Heart left ventricle (tissue), 16 donors: Measurements from ENCODE around the gene VWA1. TPM values are rescaled to one million over a fixed set of nuclear protein-coding genes. Genes with fewer than 3 reads are reported as not detected.
"Not testable (repeated sequence)": the region's sequence is repeated elsewhere in the genome, so short reads cannot be mapped to it uniquely, and the experiment has no call there.

Experiments used
- ATAC-seq, 4 donors: fragments of 200-7000 bp; cut with Tn5 transposase; one replicate each; pipeline ENCODE4 v1.9.1; 2020 to 2022; ENCODE audit warnings: moderate library complexity in 4 of 4, mild to moderate bottlenecking in 3 of 4, moderate number of reproducible peaks in 1 of 4
- DNase-seq, 5 donors: peaks; one replicate each; pipeline ENCODE4 v3.0.0-alpha.2; 2020
- H3K27ac ChIP-seq, 12 donors: fragments of 200-600 bp; sonication (generic) in 4 of 12; one replicate each; pipeline versions ENCODE4 v1.5.0 to v1.8.0; 2016 to 2022; ENCODE audit warnings: mild to moderate bottlenecking in 2 of 12
- H3K27me3 ChIP-seq, 9 donors: fragments of 200-600 bp; sonication (generic) in 2 of 9; one replicate each; pipeline versions ENCODE4 v1.5.1 to v1.8.0; 2016 to 2022; ENCODE audit warnings: mild to moderate bottlenecking in 3 of 9
- H3K36me3 ChIP-seq, 9 donors: fragments of 200-600 bp; sonication (generic) in 2 of 9; one replicate each; pipeline versions ENCODE4 v1.5.0 to v1.8.0; 2018 to 2022; ENCODE audit warnings: mild to moderate bottlenecking in 2 of 9
- H3K4me1 ChIP-seq, 12 donors: fragments of 200-600 bp; sonication (generic) in 4 of 12; one replicate each; pipeline versions ENCODE4 v1.5.0 to v1.8.0; 2016 to 2022; ENCODE audit warnings: mild to moderate bottlenecking in 3 of 12
- H3K4me3 ChIP-seq, 12 donors: fragments of 200-600 bp; sonication (generic) in 4 of 12; one replicate each; pipeline versions ENCODE4 v1.5.0 to v1.8.0; 2017 to 2022; ENCODE audit warnings: mild to moderate bottlenecking in 9 of 12, moderate library complexity in 4 of 12
- H3K9me3 ChIP-seq, 12 donors: fragments of 200-600 bp; sonication (generic) in 4 of 12; one replicate each; pipeline versions ENCODE4 v1.5.0 to v1.8.0; 2016 to 2022; ENCODE audit warnings: mild to moderate bottlenecking in 1 of 12
- POLR2A ChIP-seq, 2 donors: fragments of 450-650 bp; IDR thresholded peaks; one replicate each; pipeline ENCODE4 v1.6.1; 2017; ENCODE audit warnings: antibody characterized with exemption in 2 of 2, mild to moderate bottlenecking in 2 of 2, moderate library complexity in 2 of 2
- WGBS, 4 donors: extraction: QIAGEN DNeasy Blood & Tissue Kit in 2 of 4; methylation state at CpG; one replicate each; pipeline versions ENCODE4 v1.1.5 to v1.1.7; 2013 to 2018; 5-methylcytosine and 5-hydroxymethylcytosine counted together
- intact Hi-C, 10 donors: fragments of 100-400 bp; cut with DNase I; formaldehyde crosslinking; loops; one replicate each; pipeline versions ENCODE4 v1.11.1 to v1.14.2; 2022
- polyA plus RNA-seq, 2 donors: library from polyadenylated mRNA; stranded (reverse); fragments of 200-250 nt; gene quantifications; one replicate each; pipeline ENCODE4 v1.2.3, GENCODE V29; 2013
- total RNA-seq, 9 donors: library from RNA; depleted of rRNA in 2 of 9; stranded (reverse); fragments of >200 nt in 2 of 9; fragmentation: NEBNext Ultra II Directional in 3 of 9; extraction: Animal tissue kit (Norgen Biotek cat#: 25700) in 3 of 9; gene quantifications; one replicate each; pipeline versions ENCODE4 v1.1.0 to v1.2.4, GENCODE V29; 2016 to 2023
- TF ChIP-seq, protein P1 (sequence below), 12 donors: fragments of 200-600 bp; sonication (generic) in 4 of 12; IDR thresholded peaks; one replicate each; pipeline versions ENCODE4 v1.5.0 to v1.8.0; 2018 to 2022; ENCODE audit warnings: antibody characterized with exemption in 12 of 12, mild to moderate bottlenecking in 5 of 12
- donor health status: ischemic (EF 13 %, LVEDD 7.1; RV severe dilation, severe dysfunction).
- donor health status: healthy with polysubstance abuse.
- donor health status: DM: no; HTN: yes; CAD: no.
- donor health status: DM: no; HTN: no; CAD: no.
- donor health status: ischemic (EF 25% LVEDD 6.9; RV normal size, moderate dysfunction).
- donor health status: ischemic (EF 25% LVEDD 5.7; RV mildly dilated, moderate dysfunction).
- donor health status: healthy.
- donor health status: DM: yes; HTN: yes; CAD: no.
- donor health status: ischemic (EF 35%, LVEDD 5.7; RV mildly dilated, moderate dysfunction).
- donor health status: nonischemic (EF 11% LVEDD 7.7; RV severe dilation, severe dysfunction).
- donor health status: DM: yes; HTN: yes; CAD: no.
- donor health status: PGD.
- donor health status: ischemic (EF 29% LVEDD 5.4; RV normal size, mild dysfunction).
- donor health status: nonischemic (EF 23%, LVEDD 6.1; RV moderate dilation, normal function).

The VWA1 gene
- total and polyA plus RNA-seq, 11 donors, result 7.0 to 49.5 (median 14.8) TPM

DNA sequence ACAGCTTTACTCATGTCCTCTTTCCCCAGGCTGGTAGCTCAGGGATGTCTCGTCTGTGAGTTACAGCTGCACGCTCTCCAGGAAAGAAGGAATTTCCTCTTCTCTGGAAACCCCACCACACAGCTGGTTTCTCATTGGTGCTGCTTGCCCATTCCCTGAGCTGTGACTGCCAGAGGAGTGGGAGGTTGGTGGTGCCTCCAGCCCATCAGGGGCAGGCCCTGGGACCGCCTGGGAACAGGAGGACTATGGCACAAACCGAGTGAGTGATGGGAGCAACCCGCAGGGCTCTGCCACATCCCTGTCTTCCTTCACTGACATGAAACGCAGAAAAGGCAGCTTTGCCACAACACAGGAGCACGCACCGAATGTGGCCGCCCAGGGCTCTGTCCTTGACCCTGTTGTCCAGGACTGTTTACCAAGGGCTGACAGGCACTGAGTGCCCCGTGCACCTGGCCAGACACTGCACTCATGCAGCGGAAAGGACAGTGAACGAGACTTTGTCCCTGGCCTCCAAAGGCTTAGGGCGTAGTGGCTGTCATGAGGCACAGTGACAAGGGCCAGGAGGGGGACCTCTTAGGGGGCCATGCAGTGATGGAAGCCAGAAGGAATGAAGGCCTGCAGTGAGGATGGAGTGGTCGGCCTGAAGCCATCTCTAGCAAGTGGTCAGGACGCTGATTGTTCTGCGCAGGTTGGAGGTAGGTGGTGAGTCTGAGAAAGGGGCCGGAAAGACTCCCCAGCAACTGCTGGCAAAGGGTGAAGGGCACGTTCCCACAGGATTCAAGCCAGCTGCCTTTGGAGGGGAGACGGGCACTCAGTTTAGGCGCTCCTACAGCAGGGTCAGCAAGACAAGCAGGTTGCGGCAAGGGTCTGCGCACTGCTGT lies 34.7 kb upstream of the VWA1 start:
- Histone ChIP-seq H3K4me1 (peaks cover 5 to 58% (median 40%) of the 10 kb centered on the region in 12 donors), H3K9me3 (no peaks in the 10 kb centered on the region), H3K4me3 (peak overlapping the region in 9 of 12 donors; percentile 76 to 100 (median 100)), H3K36me3 (peaks cover 0 to 80% (median 74%) of the 10 kb centered on the region in 9 donors), H3K27me3 (no peaks in the 10 kb centered on the region), H3K27ac (peak overlapping the region in 6 of 12 donors; percentile 81 to 97 (median 92))
- ATAC-seq (no peak), DNase-seq (no peak)
- WGBS, 4 donors, result 75 to 82% (median 82%) methylated on average over 22 of the region's 22 CpGs
- intact Hi-C loops, result loop anchor here in 3 of 10 donors (10.0 kb wide), 1 partner anchor 104 kb away; no protein-coding TSS in a partner anchor
- no peak for TF ChIP-seq POLR2A (IDR thresholded peaks at IDR 0.05)
- TF ChIP-seq, protein P1, sequence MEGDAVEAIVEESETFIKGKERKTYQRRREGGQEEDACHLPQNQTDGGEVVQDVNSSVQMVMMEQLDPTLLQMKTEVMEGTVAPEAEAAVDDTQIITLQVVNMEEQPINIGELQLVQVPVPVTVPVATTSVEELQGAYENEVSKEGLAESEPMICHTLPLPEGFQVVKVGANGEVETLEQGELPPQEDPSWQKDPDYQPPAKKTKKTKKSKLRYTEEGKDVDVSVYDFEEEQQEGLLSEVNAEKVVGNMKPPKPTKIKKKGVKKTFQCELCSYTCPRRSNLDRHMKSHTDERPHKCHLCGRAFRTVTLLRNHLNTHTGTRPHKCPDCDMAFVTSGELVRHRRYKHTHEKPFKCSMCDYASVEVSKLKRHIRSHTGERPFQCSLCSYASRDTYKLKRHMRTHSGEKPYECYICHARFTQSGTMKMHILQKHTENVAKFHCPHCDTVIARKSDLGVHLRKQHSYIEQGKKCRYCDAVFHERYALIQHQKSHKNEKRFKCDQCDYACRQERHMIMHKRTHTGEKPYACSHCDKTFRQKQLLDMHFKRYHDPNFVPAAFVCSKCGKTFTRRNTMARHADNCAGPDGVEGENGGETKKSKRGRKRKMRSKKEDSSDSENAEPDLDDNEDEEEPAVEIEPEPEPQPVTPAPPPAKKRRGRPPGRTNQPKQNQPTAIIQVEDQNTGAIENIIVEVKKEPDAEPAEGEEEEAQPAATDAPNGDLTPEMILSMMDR (IDR thresholded peaks at IDR 0.05), result no peak

DNA sequence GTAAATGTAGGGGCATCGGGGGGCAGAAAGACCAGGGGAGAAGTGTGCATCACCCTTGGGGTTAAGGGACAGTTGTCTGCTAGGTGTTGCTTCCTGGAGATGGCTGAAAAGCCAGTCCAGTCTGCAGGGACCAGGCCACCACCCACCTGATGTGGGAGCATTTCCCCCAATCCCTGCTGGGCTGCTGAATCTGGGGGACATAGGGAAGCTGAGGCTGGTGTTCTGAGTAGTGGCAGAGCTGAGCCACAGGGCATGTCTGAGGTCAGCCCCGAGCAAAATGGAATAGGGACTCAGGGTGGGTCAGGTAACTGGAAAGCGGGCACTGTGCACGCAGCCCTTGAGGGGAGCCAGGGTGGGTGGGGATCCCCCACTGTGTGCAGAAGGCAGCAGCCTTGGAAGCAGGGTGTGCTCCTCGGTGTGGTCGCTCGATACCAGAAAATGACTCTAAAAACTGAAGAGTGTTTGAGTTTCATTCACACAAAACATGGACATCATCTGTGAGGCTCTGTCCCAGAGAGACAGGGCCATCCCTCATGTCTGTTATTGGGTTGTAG lies 34.0 kb upstream of the VWA1 start:
- ATAC-seq, result no peak

DNA sequence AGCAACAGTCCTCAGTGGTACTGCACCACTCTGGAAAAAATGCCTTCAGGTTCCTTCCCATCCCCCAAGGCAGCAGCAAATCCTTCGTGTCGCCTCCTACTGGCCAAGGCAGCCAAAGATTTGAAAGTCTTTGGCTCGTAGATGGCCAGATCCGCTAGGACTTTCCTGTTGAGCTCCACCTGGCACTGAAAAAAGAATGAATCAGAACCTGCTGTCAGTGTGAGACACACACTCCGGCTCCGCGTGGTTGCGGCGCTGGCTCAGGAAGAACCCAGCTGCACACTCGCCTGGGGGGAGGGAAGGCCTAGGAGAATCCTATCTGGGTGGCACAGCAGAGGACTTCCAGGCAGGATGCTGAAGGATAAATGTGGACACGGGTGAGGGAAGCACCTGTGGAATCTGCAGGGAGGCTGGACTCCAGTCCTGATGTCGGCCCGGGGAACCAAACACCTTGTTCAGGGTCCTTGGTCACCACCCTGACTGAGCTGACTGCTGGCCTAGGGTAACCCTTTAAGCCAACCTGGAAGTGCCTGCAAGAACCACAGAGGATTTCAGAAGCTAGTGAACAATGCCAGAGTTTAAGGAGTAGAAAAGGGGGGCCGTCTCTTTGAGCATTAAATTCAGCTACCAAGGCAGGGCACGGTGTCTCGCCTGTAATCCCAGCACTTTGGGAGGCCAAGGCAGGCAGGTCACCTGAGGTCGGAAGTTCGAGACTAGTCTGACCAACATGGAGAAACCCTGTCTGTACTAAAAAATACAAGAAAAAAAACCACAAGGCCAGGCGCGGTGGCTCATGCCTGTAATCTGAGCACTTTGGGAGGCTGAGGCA lies 33.2 kb upstream of the VWA1 start:
- TF ChIP-seq, protein P1 (IDR thresholded peaks at IDR 0.05), result peak in 8 of 12 donors; percentile 13 to 54 (median 38)
- no peak for TF ChIP-seq POLR2A (IDR thresholded peaks at IDR 0.05)
- WGBS, 4 donors, result 67 to 76% (median 70%) methylated on average over 20 of the region's 20 CpGs
- no peak for DNase-seq

More for the DNA sequence above, 34.0 kb upstream of the VWA1 start:
- TF ChIP-seq POLR2A (IDR thresholded peaks at IDR 0.05), result no peak
- TF ChIP-seq, protein P1 (IDR thresholded peaks at IDR 0.05), result no peak
- 84 to 89% (median 88%) methylated on average over 7 of the region's 7 CpGs for WGBS, 4 donors
- peaks cover 7 to 63% (median 47%) of the 10 kb centered on the region in 12 donors for H3K4me1 ChIP-seq
- H3K27me3 ChIP-seq, result no peaks in the 10 kb centered on the region
- H3K36me3 ChIP-seq, result peaks cover 0 to 75% (median 68%) of the 10 kb centered on the region in 9 donors
- no peak overlapping the region for H3K4me3 ChIP-seq
- no peaks in the 10 kb centered on the region for H3K9me3 ChIP-seq
- no peak for DNase-seq
- no peak overlapping the region for H3K27ac ChIP-seq
- intact Hi-C loops, result loop anchor here in 3 of 10 donors (2.0 to 10.0 kb wide), 2 partner anchors 35 to 103 kb away; no protein-coding TSS in a partner anchor

DNA sequence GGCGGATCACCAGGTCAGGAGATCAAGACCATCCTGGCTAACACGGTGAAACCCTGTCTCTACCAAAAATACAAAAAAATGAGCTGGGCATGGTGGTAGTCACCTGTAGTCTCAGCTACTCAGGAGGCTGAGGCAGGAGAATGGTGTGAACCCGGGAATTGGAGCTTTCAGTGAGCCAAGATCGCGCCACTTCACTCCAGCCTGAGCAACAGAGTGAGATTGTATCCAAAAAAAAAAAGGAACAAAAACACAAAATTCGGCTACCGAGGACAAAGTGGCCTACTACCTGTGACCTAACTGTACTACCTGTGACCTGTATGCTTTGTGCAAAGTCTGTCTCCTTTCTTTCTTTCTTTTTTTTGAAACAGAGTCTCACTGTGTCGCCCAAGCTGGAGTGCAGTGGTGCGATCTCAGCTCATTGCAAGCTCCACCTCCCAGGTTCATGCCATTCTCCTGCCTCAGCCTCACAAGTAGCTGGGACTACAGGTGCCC lies 32.5 kb upstream of the VWA1 start:
- peaks cover 0 to 61% (median 54%) of the 10 kb centered on the region in 9 donors for H3K36me3 ChIP-seq
- intact Hi-C loops, result loop anchor here in 3 of 10 donors (2.0 to 10.0 kb wide), 2 partner anchors 34 to 102 kb away; no protein-coding TSS in a partner anchor

More for the DNA sequence above, 33.2 kb upstream of the VWA1 start:
- peaks cover 7 to 58% (median 43%) of the 10 kb centered on the region in 12 donors for H3K4me1 ChIP-seq
- peaks cover 0 to 68% (median 61%) of the 10 kb centered on the region in 9 donors for H3K36me3 ChIP-seq
- intact Hi-C loops, result loop anchor here in 3 of 10 donors (2.0 to 10.0 kb wide), 2 partner anchors 35 to 103 kb away; no protein-coding TSS in a partner anchor
- H3K9me3 ChIP-seq, result no peaks in the 10 kb centered on the region
- H3K27ac ChIP-seq, result no peak overlapping the region
- no peak overlapping the region for H3K4me3 ChIP-seq
- no peaks in the 10 kb centered on the region for H3K27me3 ChIP-seq
- ATAC-seq, result no peak

More for the DNA sequence above, 32.5 kb upstream of the VWA1 start:
- not testable (repeated sequence) for ATAC-seq, H3K4me3 ChIP-seq, H3K9me3 ChIP-seq, H3K27ac ChIP-seq, H3K27me3 ChIP-seq, DNase-seq
- H3K4me1 ChIP-seq, result peaks cover 7 to 56% (median 39%) of the 10 kb centered on the region in 12 donors
- 84 to 93% (median 91%) methylated on average over 9 of the region's 9 CpGs for WGBS, 4 donors
